Motor neuron (in vitro differentiated cells): ENCODE data around the gene MS4A15. TPM values are rescaled to one million over a fixed set of nuclear protein-coding genes. Genes with fewer than 3 reads are reported as not detected.
"Not testable (repeated sequence)": the region's sequence is repeated elsewhere in the genome, so short reads cannot be mapped to it uniquely, and the experiment has no call there.

ENCODE experiments used
- ATAC-seq, 8 experiments: fragments of 200-7000 bp; cut with Tn5 transposase; replicated peaks in 6 of 8; 2 replicates each; pipeline ENCODE4 v1.8.0; 2021; ENCODE audit warnings: mild to moderate bottlenecking in 8 of 8, moderate library complexity in 8 of 8
- H3K27ac ChIP-seq, 2 donors: fragments of 250-450 bp; sonication (Bioruptor Pico); 2 replicates each; pipeline ENCODE4 v1.9.0; 2021; ENCODE audit warnings: antibody characterized with exemption in 2 of 2, mild to moderate bottlenecking in 2 of 2, moderate library complexity in 1 of 2
- H3K4me1 ChIP-seq, 2 donors: fragments of 250-450 bp; sonication (Bioruptor Pico); replicated peaks in 1 of 2; 2 replicates each; pipeline ENCODE4 v1.6.1; 2021; ENCODE audit warnings: antibody characterized with exemption in 2 of 2, mild to moderate bottlenecking in 2 of 2, moderate library complexity in 1 of 2
- H3K4me3 ChIP-seq, 5 donors: fragments of 250-450 bp; sonication (Bioruptor Pico); 2 replicates each; pipeline ENCODE4 v1.9.0; 2021; ENCODE audit warnings: antibody characterized with exemption in 5 of 5, mild to moderate bottlenecking in 5 of 5, moderate library complexity in 4 of 5
- WGBS, 10 experiments: fragments of 450-650 bp; shearing (Covaris generic); methylation state at CpG; one replicate each; pipeline ENCODE4 v1.0.0; 2022; 5-methylcytosine and 5-hydroxymethylcytosine counted together
- in situ Hi-C, 9 experiments: fragments of 400-800 bp; cut with MboI; loops; one replicate each; pipeline ENCODE4 v1.15.0; 2021; ENCODE audit warnings: low sequenced_read_pairs in 9 of 9, low pct_unique_long_range_greater_than_20kb in 2 of 9; ENCODE audit not compliant: unreplicated experiment in 9 of 9
- total RNA-seq, 8 experiments: library from RNA; unstranded; fragments of 300-600 nt; gene quantifications; 2 replicates each; pipeline versions ENCODE4 v1.2.3 to v1.2.4, GENCODE V29; 2022

MS4A15 gene
- total RNA-seq, 8 experiments from 2014 or later = 0.13 to 0.33 (median 0.28) TPM; not detected in 5

DNA sequence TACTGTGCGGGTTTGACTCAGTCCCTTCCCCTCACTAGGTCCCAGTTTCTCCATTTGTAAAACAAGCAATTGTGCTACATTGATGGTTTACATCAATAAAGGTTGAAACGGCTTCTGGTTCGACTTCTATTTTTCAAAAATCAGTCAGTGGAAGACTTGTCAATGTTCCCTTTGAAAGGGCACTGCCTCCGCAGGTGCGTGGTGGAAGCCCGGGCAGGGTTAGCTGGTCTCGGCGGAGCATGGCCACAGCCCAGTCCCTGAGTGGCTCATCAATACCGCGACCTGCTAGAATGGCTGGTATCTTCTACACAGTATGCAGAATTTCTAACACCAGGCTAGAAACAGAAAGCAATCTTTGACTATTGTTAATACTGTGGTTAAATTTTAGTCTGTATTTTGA, 44.5 kb downstream of the MS4A15 start:
- in situ Hi-C loops = no loop called here
- WGBS, 10 experiments = 61 to 93% (median 88%) methylated on average over 2 to 7 of the region's 10 CpGs; no CpG with 5 or more reads in 1 of the 10 experiments
- no peak for ATAC-seq
- no peak overlapping the region for H3K4me3 ChIP-seq
- H3K4me1 ChIP-seq = no peaks in the 10 kb centered on the region
- no peak overlapping the region for H3K27ac ChIP-seq

DNA sequence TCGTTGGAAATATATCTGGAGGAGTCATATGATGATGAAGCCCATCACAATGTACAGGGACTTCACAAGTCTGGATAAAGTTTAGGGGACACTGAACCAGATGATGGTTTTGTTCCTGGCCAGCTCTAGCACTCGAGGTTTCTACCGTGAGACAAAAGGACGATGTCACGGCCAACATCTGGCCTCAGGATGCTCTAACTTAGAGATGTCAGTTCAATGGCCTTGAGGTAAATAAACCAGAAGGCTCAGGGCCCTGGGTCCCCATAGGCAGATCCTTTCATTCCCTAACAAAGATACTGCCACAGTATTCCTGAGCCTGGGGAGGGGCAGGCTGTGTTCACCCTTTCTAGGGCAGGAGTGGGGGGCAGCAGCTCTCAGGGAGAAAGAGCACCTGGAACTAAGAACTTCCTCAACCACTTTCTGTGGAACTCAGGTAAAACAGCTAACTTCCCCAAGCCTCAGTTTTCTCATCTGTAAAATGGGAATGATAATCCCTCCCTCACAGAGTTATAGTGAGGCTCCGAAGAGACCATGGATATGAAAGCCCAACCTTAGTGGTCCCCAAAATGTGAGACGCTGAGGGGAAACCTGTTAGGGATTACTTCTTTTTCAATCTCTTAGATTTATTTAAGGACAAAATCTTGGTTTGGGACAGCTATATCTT, 46.7 kb downstream of the MS4A15 start:
- 24 to 100% (median 71%) methylated on average over 1 to 6 of the region's 7 CpGs; no CpG with 5 or more reads in 1 of the 10 experiments for WGBS, 10 experiments
- ATAC-seq = no peak
- Histone ChIP-seq H3K27ac (no peak overlapping the region), H3K4me3 (no peak overlapping the region), H3K4me1 (no peaks in the 10 kb centered on the region)
- in situ Hi-C loops = no loop called here

- H3K27ac ChIP-seq = no peak overlapping the region
- in situ Hi-C loops = no loop called here
- ATAC-seq = no peak
- H3K4me1 ChIP-seq = no peaks in the 10 kb centered on the region
- WGBS, 10 experiments = 43 to 80% (median 49%) methylated on average over 1 to 3 of the region's 3 CpGs; no CpG with 5 or more reads in 6 of the 10 experiments
- H3K4me3 ChIP-seq = no peak overlapping the region
These were observed 52.6 kb downstream of the MS4A15 start for GRCh38 chr11:60809249-60809648.

DNA sequence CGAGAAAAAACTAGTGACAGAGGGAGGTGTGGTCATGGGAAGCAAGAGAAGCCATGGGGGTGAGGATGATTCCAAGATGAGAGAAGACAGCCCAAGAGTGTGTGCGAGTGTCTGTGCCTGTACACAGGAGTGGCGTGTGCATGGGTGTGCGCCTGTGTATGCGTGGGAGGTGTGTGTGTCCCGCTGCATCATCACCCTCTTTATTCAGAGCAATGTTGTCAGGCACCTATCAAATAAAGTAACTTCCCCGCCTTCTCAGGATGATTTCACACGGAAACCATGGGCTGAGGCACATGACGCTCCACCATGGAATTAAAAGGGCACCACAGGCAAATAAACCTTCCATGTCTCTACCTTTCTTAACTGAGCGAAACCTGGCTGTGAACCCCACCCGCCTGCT, 53.0 kb downstream of the MS4A15 start:
- in situ Hi-C loops = no loop called here
- Histone ChIP-seq H3K27ac (no peak overlapping the region), H3K4me1 (no peaks in the 10 kb centered on the region), H3K4me3 (no peak overlapping the region)
- no peak for ATAC-seq
- 49 to 95% (median 64%) methylated on average over 3 to 7 of the region's 11 CpGs; no CpG with 5 or more reads in 7 of the 10 experiments for WGBS, 10 experiments

GRCh38 chr11:60810151-60810550, 53.5 kb downstream of the MS4A15 start:
- no peak overlapping the region for H3K27ac ChIP-seq
- WGBS, 10 experiments = 79 to 94% methylated on average over 3 of the region's 4 CpGs; no CpG with 5 or more reads in 8 of the 10 experiments
- no peak for ATAC-seq
- H3K4me1 ChIP-seq = no peaks in the 10 kb centered on the region
- no peak overlapping the region for H3K4me3 ChIP-seq
- in situ Hi-C loops = no loop called here

- in situ Hi-C loops = no loop called here
- no peak for ATAC-seq
These were observed 53.9 kb downstream of the MS4A15 start for GRCh38 chr11:60810569-60810968.

DNA sequence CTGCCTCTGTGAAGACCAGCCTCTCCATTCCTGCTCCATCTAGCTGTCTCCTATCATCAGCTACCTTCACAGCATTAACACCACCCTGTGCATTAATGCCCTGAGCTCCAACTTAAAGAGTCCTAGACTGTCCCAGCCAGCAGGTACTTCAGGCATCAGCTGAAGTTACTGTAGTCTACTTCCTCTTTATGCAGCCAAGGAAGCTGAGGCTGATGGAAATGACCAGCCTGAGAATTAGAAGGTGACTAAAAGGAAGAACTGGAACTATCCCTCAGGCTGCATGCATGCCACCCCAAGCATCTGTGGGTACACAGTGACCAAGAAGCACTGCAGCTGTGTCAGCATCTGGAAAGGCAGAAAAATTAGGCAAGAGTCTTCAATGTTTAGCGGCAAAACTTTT, 56.7 kb downstream of the MS4A15 start:
- ATAC-seq = no peak
- in situ Hi-C loops = no loop called here

More at GRCh38 chr11:60810569-60810968, 53.9 kb downstream of the MS4A15 start:
- Histone ChIP-seq H3K4me3 (no peak overlapping the region), H3K27ac (no peak overlapping the region), H3K4me1 (no peaks in the 10 kb centered on the region)
- 30 to 83% (median 60%) methylated on average over 2 to 6 of the region's 8 CpGs; no CpG with 5 or more reads in 5 of the 10 experiments for WGBS, 10 experiments

DNA sequence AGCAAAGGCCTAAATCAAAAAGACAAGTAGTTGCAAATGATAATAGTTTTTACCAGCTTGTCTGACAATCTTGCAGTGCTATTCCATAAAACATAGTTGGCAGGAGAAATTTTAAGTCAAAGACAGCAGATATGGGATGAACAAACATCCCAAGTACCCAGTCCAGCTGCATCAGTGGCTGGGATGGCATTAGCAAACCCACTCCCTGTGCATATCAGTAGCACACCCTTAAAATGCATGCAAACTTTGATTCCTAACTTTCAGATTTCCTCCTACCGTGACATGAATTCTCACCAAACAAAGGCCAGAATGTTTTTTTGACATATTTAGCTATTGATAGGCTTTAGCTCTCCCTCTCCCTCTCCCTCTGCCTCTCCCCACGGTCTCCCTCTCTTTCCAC, 57.4 kb downstream of the MS4A15 start:
- in situ Hi-C loops = no loop called here
- Histone ChIP-seq H3K27ac (no peak overlapping the region), H3K4me3 (no peak overlapping the region), H3K4me1 (no peaks in the 10 kb centered on the region)
- ATAC-seq = peak in 2 of 8 experiments; percentile 53 to 55
- WGBS, 10 experiments = 20 to 73% (median 67%) methylated on average over 1 to 2 of the region's 2 CpGs; no CpG with 5 or more reads in 6 of the 10 experiments

More for the DNA sequence above, 56.7 kb downstream of the MS4A15 start:
- H3K4me3 ChIP-seq = no peak overlapping the region
- WGBS, 10 experiments = 0 to 100% (median 86%) methylated on average over 1 of the region's 1 CpG; no CpG with 5 or more reads in 7 of the 10 experiments
- no peaks in the 10 kb centered on the region for H3K4me1 ChIP-seq
- no peak overlapping the region for H3K27ac ChIP-seq

- 29 to 100% (median 80%) methylated on average over 1 to 2 of the region's 2 CpGs; no CpG with 5 or more reads in 1 of the 10 experiments for WGBS, 10 experiments
- Histone ChIP-seq H3K27ac (no peak overlapping the region), H3K4me1 (no peaks in the 10 kb centered on the region), H3K4me3 (no peak overlapping the region)
- in situ Hi-C loops = no loop called here
- ATAC-seq = no peak
These were observed 60.0 kb downstream of the MS4A15 start for GRCh38 chr11:60816590-60817157.

DNA sequence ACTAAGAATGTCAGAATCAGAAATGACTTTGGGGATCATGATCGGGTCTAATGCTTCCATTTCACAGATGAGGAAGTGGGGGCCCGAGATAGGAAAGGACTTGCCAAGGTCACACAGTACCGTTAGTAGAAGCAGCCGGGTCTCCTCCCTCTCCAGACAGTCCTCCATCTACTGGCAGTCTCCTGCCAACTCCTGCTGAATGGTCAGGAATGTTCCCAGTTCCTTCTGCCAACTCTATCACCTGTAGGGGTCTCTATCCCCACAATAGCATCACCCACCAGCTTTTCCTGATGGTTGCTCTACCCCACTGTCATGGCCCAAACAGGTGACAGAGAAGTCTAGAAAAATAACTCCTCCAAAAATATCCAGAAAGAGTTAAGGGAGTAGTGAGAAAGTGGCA, 61.4 kb downstream of the MS4A15 start:
- H3K4me3 ChIP-seq = no peak overlapping the region
- ATAC-seq = no peak
- H3K4me1 ChIP-seq = no peaks in the 10 kb centered on the region
- no peak overlapping the region for H3K27ac ChIP-seq
- WGBS, 10 experiments = 8 to 92% (median 76%) methylated on average over 3 to 4 of the region's 4 CpGs; no CpG with 5 or more reads in 5 of the 10 experiments
- in situ Hi-C loops = no loop called here

- no peak for ATAC-seq
- H3K4me3 ChIP-seq = no peak overlapping the region
- H3K4me1 ChIP-seq = no peaks in the 10 kb centered on the region
- in situ Hi-C loops = no loop called here
- 39 to 90% (median 73%) methylated on average over 2 to 7 of the region's 15 CpGs; no CpG with 5 or more reads in 4 of the 10 experiments for WGBS, 10 experiments
- no peak overlapping the region for H3K27ac ChIP-seq
These were observed 65.3 kb downstream of the MS4A15 start for GRCh38 chr11:60821827-60822599.

DNA sequence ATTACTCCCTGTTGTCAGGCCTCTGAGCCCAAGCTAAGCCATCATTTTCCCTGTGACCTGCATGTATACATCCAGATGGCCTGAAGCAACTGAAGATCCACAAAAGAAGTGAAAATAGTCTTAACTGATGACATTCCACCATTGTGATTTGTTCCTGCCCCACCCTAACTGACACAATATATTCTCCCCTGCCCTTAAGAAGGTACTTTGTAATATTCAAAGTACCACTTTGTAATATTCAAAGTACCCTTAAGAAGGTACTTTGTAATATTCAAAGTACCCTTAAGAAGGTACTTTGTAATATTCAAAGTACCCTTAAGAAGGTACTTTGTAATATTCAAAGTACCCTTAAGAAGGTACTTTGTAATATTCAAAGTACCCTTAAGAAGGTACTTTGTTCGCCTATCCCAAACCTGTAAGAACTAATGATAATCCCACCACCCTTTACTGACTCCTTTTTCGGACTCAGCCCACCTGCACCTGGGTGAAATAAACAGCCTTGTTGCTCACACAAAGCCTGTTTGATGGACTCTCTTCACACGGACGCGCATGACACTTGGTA, 67.2 kb downstream of the MS4A15 start:
- in situ Hi-C loops = not testable (repeated sequence)

DNA sequence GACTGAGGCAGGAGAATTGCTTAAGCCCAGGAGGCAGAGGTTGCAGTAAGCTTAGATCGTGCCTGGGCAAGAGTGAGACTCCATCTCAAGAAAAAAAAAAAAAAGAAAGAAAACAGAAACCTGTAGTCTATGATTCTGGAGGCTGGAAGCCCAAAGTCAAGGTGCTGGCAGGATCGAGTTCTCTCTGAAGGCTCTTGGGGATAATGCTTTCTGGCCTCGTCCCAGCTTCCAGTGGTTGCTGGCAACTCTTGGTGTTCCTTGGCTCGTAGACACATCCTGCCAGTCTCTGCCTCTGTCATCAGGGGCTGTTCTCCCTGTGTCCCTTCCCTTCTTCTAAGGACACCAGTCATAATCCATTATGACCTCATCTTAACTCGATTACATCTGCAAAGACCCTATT, 68.5 kb downstream of the MS4A15 start:
- Histone ChIP-seq H3K4me1 (no peaks in the 10 kb centered on the region), H3K4me3 (no peak overlapping the region), H3K27ac (no peak overlapping the region)
- WGBS, 10 experiments = 56 to 88% (median 73%) methylated on average over 1 to 5 of the region's 5 CpGs; no CpG with 5 or more reads in 3 of the 10 experiments
- ATAC-seq = no peak
- in situ Hi-C loops = loop anchor here in 4 of 9 experiments (25.0 kb wide), 2 partner anchors 337 to 362 kb away; partner anchors contain the start of gene VPS37C (in 1 of the 4)

More for the DNA sequence above, 67.2 kb downstream of the MS4A15 start:
- ATAC-seq, H3K4me1 ChIP-seq, H3K4me3 ChIP-seq, H3K27ac ChIP-seq: not testable (repeated sequence)
- 59 to 98% (median 83%) methylated on average over 1 to 5 of the region's 5 CpGs; no CpG with 5 or more reads in 5 of the 10 experiments for WGBS, 10 experiments
